Measurements from ENCODE around the gene PARVB.

PARVB gene

DNA sequence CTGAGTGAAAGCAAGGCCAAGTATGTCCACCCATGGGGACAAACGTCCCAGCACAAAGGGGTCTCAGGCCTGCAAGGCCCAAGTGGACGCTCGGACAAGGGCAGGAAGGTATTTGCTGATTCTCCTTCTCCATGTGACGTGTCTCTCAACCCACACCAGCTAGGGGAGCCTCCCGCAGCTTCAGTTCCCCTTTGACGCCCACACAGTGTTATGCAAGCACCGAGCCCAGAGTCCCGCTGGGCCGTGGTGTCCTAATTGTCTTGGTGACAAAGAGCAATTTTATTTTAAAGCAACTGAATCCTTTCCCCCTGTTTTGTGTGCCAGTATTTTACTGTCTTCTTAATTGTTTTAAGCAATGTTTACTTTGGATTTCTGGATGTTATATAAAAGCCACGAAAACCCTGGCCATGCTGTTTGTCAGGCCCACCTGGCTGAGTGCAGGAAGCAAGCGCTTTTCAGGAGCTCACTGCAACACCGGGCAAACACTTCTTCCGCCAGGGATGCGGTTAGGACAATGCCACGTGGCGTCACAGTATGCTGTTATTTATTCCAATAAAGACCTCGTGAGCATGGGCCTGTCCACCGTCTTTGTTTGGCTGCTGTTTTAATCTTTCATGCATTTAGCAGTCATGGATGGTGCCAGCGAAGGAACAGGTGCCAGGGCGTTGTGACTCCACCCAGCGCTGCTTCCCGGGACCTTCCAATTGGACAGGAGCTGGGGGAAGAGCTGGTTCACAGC lies 148.4 kb downstream of the PARVB start:
- Histone ChIP-seq H3K9me3 (ENCODE audit: control insufficient read depth, low read length) (no peaks in the 10 kb centered on the region), H3K36me3 (ENCODE audit: control insufficient read depth, insufficient read depth, low read length) (no peaks in the 10 kb centered on the region), H3K27ac (ENCODE audit: insufficient read depth, low read length, poor library complexity, severe bottlenecking) (no peak overlapping the region), H3K4me1 (ENCODE audit: control insufficient read depth, insufficient read depth, low read length, poor library complexity, severe bottlenecking) (no peaks in the 10 kb centered on the region), H3K27me3 (replicated peaks; ENCODE audit: control insufficient read depth, insufficient read depth, low read length, poor library complexity, severe bottlenecking) (no peaks in the 10 kb centered on the region), H3K4me3 (ENCODE audit: insufficient read depth, low read depth, low read length, poor library complexity, severe bottlenecking) (no peak overlapping the region)
- no peak for DNase-seq

DNA sequence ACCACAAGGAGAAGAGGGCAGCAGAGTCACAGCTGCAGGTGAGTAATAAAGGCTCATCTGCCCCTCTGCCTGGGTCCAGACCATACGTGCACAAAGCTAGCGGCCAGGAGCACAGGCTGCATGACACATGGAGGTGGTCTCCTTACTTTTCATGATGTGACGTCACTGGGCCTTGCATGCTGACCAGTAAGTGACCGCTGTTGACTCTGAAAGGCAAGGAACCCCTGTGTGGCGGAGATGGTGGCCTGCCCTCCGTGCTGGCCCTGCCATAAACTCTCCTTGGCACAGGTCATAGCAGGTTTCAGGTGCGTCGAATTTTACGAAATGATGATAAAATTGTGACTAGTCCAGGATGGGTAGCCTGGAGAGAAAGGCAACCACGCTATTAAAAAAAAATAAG lies 149.1 kb downstream of the PARVB start:
- DNase-seq: no peak
- Histone ChIP-seq H3K27ac (ENCODE audit: insufficient read depth, low read length, poor library complexity, severe bottlenecking) (no peak overlapping the region), H3K9me3 (ENCODE audit: control insufficient read depth, low read length) (no peaks in the 10 kb centered on the region), H3K4me1 (ENCODE audit: control insufficient read depth, insufficient read depth, low read length, poor library complexity, severe bottlenecking) (no peaks in the 10 kb centered on the region), H3K4me3 (ENCODE audit: insufficient read depth, low read depth, low read length, poor library complexity, severe bottlenecking) (no peak overlapping the region), H3K27me3 (replicated peaks; ENCODE audit: control insufficient read depth, insufficient read depth, low read length, poor library complexity, severe bottlenecking) (no peaks in the 10 kb centered on the region), H3K36me3 (ENCODE audit: control insufficient read depth, insufficient read depth, low read length) (no peaks in the 10 kb centered on the region)

DNA sequence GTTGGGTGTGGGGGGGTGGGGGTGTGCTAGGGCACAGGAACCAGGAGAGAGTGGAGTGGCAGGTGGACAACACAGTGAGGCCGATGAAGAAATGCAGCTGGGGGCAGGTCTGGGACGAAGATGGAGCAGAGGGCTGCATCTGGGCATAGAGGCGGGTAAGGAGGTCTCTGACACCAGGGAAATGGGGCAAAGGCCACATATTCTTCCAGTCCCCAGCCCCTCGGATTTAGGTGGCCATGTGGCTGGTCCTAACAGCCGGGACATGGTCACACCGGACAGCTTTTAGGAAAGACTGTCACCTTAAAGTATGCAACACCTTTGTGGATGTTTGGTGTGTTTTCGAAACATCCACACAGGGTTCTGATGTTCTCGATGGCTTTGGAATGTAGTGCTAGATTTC lies 151.6 kb downstream of the PARVB start:
- Histone ChIP-seq H3K36me3 (ENCODE audit: control insufficient read depth, insufficient read depth, low read length) (no peaks in the 10 kb centered on the region), H3K4me1 (ENCODE audit: control insufficient read depth, insufficient read depth, low read length, poor library complexity, severe bottlenecking) (no peaks in the 10 kb centered on the region), H3K27ac (ENCODE audit: insufficient read depth, low read length, poor library complexity, severe bottlenecking) (no peak overlapping the region), H3K27me3 (replicated peaks; ENCODE audit: control insufficient read depth, insufficient read depth, low read length, poor library complexity, severe bottlenecking) (no peaks in the 10 kb centered on the region), H3K4me3 (ENCODE audit: insufficient read depth, low read depth, low read length, poor library complexity, severe bottlenecking) (no peak overlapping the region), H3K9me3 (ENCODE audit: control insufficient read depth, low read length) (no peaks in the 10 kb centered on the region)
- no peak for DNase-seq

DNA sequence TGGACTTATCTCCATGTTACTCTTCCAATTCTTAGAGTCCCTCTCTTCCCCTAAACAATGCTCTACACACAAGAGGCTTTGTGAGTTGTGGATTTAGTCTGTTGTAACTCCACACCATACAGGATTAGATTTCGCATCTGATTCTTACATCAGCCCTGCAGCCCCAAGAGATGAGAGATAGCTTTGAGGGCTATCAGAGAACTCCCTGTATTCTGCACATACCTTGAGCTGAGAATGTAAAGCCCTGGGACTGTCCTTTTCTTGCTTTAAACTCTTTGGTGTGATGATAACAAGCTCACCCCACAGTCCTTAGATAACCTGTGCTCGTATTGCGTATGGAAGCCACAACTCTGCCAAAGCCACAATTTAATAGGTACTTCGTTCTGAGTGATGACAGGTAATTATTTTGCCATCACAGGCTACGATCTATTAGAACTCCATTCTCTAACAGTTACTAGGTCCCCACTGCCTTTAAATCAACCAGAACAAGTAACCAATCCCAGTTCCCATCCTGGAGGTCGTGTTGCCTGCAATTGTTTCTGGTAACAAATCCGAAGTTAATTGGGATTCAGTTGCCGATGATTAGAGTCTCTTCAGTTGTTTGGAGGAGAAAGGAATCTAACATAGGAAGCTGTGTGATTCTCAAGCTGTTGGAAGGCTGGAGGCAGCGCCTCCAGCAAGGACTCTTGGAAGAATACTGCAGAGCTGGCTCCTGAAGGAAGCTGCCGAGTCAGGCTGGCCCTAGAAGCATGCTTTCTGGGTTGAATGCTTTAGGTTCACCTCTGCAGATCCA lies 155.3 kb downstream of the PARVB start:
- DNase-seq: no peak
- no peaks in the 10 kb centered on the region for H3K27me3 ChIP-seq (replicated peaks; ENCODE audit: control insufficient read depth, insufficient read depth, low read length, poor library complexity, severe bottlenecking)
- H3K4me1 ChIP-seq (ENCODE audit: control insufficient read depth, insufficient read depth, low read length, poor library complexity, severe bottlenecking): peaks cover 14% of the 10 kb centered on the region
- no peaks in the 10 kb centered on the region for H3K36me3 ChIP-seq (ENCODE audit: control insufficient read depth, insufficient read depth, low read length)
- H3K4me3 ChIP-seq (ENCODE audit: insufficient read depth, low read depth, low read length, poor library complexity, severe bottlenecking): no peak overlapping the region
- no peaks in the 10 kb centered on the region for H3K9me3 ChIP-seq (ENCODE audit: control insufficient read depth, low read length)
- no peak overlapping the region for H3K27ac ChIP-seq (ENCODE audit: insufficient read depth, low read length, poor library complexity, severe bottlenecking)

DNA sequence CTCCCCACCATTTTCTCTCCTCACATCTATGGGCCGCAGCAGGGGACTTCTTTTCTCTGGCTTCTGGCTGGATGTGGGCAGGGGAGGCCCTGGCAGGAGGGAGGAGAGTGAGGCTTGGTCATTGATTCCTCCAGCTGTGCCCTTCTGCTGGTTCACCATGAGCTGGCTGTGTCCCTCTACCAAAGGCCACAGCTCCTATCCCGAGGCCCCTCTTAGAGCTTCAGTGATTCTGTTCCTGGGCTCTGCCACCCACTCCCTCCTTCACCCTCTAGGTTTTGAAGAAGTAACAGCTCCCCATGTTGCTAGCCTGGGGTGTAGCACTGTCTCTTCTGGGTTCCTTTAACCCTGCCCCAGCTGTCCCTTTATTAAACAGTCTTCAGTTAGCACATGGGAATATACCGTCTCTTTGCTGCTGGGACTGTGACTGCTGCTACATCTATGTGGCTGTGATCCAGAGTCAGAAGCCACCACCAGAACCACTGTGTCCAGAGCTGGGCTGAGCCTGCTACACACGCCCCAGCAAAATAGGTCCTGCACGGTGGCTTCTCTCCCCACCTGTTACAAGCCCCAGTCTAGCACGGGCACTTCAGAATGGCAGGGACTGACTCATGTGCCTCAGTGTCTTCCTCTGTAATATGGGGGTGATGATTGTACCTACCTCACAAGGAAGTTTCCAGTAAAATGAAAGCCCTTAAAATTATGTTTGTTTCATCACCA lies 156.0 kb downstream of the PARVB start:
- no peaks in the 10 kb centered on the region for H3K27me3 ChIP-seq (replicated peaks; ENCODE audit: control insufficient read depth, insufficient read depth, low read length, poor library complexity, severe bottlenecking)
- no peak overlapping the region for H3K4me3 ChIP-seq (ENCODE audit: insufficient read depth, low read depth, low read length, poor library complexity, severe bottlenecking)
- H3K4me1 ChIP-seq (ENCODE audit: control insufficient read depth, insufficient read depth, low read length, poor library complexity, severe bottlenecking): peaks cover 14% of the 10 kb centered on the region
- H3K27ac ChIP-seq (ENCODE audit: insufficient read depth, low read length, poor library complexity, severe bottlenecking): peak overlapping the region; percentile 81
- H3K9me3 ChIP-seq (ENCODE audit: control insufficient read depth, low read length): no peaks in the 10 kb centered on the region
- DNase-seq: no peak
- no peaks in the 10 kb centered on the region for H3K36me3 ChIP-seq (ENCODE audit: control insufficient read depth, insufficient read depth, low read length)

DNA sequence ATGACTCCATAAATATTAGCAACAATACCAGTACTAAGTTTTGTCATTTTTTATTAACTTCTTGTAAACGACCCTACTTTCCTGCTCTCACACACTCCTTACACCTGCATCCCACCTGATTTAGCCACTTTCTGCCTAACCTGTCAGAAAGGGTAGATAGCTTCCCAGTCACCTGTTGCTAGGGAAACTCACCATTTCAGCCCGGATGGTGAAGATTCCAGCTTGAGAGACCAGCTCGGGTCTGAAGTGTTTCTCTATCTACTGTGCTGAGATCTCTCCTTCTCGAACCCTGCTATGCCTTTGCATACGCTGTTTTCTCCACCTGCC lies 156.6 kb downstream of the PARVB start, which contains the start of gene PARVG:
Gene PARVG (plus strand): TSS at position 220 of the 327 bp plus-strand sequence. CDS start 2,405 bp downstream, outside the sequence.
- Histone ChIP-seq H3K4me1 (ENCODE audit: control insufficient read depth, insufficient read depth, low read length, poor library complexity, severe bottlenecking) (peaks cover 14% of the 10 kb centered on the region), H3K27ac (ENCODE audit: insufficient read depth, low read length, poor library complexity, severe bottlenecking) (peak within 1 kb of the TSS; percentile 81), H3K4me3 (ENCODE audit: insufficient read depth, low read depth, low read length, poor library complexity, severe bottlenecking) (peak within 1 kb of the TSS; percentile 85), H3K9me3 (ENCODE audit: control insufficient read depth, low read length) (no peaks in the 10 kb centered on the region), H3K36me3 (ENCODE audit: control insufficient read depth, insufficient read depth, low read length) (no peaks in the 10 kb centered on the region), H3K27me3 (replicated peaks; ENCODE audit: control insufficient read depth, insufficient read depth, low read length, poor library complexity, severe bottlenecking) (no peaks in the 10 kb centered on the region)
- DNase-seq: peak in 1 of 3 donors; percentile 41

DNA sequence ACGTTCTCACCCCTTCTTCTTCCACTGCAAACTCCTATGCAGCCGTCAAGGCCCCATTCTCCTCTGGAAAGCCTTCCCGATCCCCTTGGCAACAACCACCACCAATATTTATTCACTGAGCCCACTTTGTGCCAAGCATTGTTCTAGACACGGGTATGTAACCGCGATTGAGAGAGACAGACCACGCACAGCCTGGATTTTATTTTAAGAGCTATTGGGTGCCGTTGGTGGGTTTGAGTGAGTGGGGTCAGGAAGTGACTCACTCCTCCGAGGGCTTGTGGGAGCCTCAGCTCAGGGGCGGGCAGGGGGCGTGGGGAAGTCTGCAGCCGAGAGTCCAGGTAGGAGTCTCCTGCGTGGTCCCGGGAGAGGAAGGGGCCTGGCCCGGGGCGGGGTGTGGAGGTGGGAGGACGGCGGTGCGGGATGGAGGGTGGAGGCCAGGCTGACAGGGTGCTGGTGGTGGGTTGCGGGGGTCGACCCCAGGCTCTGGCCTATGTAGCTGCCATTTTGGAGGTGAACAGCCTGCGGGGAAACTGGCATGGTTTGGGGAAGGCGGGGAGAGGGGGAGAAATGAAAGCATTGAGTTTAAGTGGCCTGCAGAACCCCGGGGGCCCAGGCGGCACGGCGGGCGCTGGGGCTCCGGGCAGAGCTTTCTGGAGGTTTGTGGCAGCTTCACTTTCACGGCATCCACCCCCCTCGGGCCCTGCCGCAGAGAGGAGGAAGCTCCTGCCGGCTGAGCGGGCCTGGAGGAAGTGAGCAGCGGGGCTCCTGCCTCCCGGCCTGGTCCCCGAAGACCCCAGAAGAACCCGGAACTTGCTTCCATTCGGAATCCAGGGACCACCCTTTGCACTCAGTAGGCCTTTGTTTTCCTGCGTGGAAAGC lies 157.2 kb downstream of the PARVB start:
- Histone ChIP-seq H3K9me3 (ENCODE audit: control insufficient read depth, low read length) (no peaks in the 10 kb centered on the region), H3K4me1 (ENCODE audit: control insufficient read depth, insufficient read depth, low read length, poor library complexity, severe bottlenecking) (peaks cover 14% of the 10 kb centered on the region), H3K27me3 (replicated peaks; ENCODE audit: control insufficient read depth, insufficient read depth, low read length, poor library complexity, severe bottlenecking) (no peaks in the 10 kb centered on the region), H3K36me3 (ENCODE audit: control insufficient read depth, insufficient read depth, low read length) (peaks cover 6% of the 10 kb centered on the region), H3K27ac (ENCODE audit: insufficient read depth, low read length, poor library complexity, severe bottlenecking) (peak overlapping the region; percentile 81), H3K4me3 (ENCODE audit: insufficient read depth, low read depth, low read length, poor library complexity, severe bottlenecking) (peak overlapping the region; percentile 85)
- DNase-seq: peak; percentile 39 to 64 (median 59)

DNA sequence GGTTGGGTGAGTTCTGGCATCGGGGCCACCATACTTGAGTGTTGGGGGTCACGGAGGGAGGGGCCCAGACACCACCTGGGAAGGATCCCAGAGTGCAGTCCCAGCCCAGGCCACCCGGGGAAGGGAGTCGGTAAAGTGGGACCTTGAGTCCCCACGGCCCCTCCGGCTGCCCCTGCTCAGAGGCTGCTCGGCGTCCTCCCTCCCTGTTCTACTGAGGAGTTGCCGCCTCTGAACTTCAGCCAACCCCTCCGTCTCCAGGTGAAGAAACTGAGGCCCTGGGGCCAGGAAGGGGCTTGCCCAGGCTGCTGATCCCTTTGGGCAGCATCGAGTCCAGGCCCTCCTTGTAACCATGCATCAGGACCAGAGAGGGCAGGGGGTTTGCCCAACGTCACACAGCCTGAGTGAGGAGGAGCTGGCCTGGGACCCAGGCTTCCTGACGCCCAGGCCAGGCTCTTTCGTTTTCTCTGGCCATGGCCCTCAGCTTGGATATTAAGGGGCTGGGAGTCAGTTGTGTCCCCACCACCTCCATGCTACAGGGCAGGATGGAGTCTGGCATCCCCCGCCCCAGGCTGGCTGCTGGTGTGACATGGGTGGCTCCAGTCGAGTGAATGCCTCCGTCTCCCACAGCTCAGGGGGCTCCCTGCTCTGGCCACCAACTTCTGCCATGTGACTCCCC lies 157.9 kb downstream of the PARVB start:
- Histone ChIP-seq H3K36me3 (ENCODE audit: control insufficient read depth, insufficient read depth, low read length) (peaks cover 6% of the 10 kb centered on the region), H3K27me3 (replicated peaks; ENCODE audit: control insufficient read depth, insufficient read depth, low read length, poor library complexity, severe bottlenecking) (no peaks in the 10 kb centered on the region), H3K9me3 (ENCODE audit: control insufficient read depth, low read length) (no peaks in the 10 kb centered on the region), H3K4me1 (ENCODE audit: control insufficient read depth, insufficient read depth, low read length, poor library complexity, severe bottlenecking) (peaks cover 14% of the 10 kb centered on the region), H3K27ac (ENCODE audit: insufficient read depth, low read length, poor library complexity, severe bottlenecking) (peak overlapping the region; percentile 81), H3K4me3 (ENCODE audit: insufficient read depth, low read depth, low read length, poor library complexity, severe bottlenecking) (peak overlapping the region; percentile 85)
- DNase-seq: no peak

Measured in effector memory CD4-positive, alpha-beta T cell (primary cell).